Keratinocyte (primary cell): ENCODE measurements around the gene GOLPH3L. TPM values are rescaled to one million over a fixed set of nuclear protein-coding genes. Genes with fewer than 3 reads are reported as not detected.

Source experiments
- DNase-seq: peaks from one replicate; pipeline ENCODE4 v3.0.0-alpha.2; 2011; ENCODE audit warnings: low read depth, missing footprints, low spot score
- FAIRE-seq: peaks from 2 replicates; lab custom pipeline; 2011; peaks lifted over from hg19 to GRCh38; lab: Jason Lieb, UNC
- H2AFZ ChIP-seq: 2 replicates; pipeline ENCODE4 v1.6.0; 2012; ENCODE audit warnings: low read length, control low read depth, inconsistent platforms; ENCODE audit not compliant: control insufficient read depth
- H3K27ac ChIP-seq: 2 replicates; pipeline ENCODE4 v1.5.1; 2011; ENCODE audit warnings: low read length; ENCODE audit not compliant: control insufficient read depth, insufficient read depth
- H3K27me3 ChIP-seq: 3 replicates; pipeline ENCODE4 v1.6.0; 2011; ENCODE audit warnings: low read length; ENCODE audit not compliant: control insufficient read depth, insufficient read depth; ENCODE audit errors: extremely low read depth
- H3K36me3 ChIP-seq, 2 experiments: 2 replicates in 1 of 2; 3 replicates in 1 of 2; pipeline ENCODE4 v1.5.1; 2011; ENCODE audit warnings: low read length in 2 of 2, mild to moderate bottlenecking in 1 of 2; ENCODE audit not compliant: control insufficient read depth in 2 of 2, insufficient read depth in 2 of 2; ENCODE audit errors: extremely low read depth in 1 of 2
- H3K4me1 ChIP-seq: 3 replicates; pipeline ENCODE4 v1.5.1; 2011; ENCODE audit warnings: low read length; ENCODE audit not compliant: control insufficient read depth, insufficient read depth; ENCODE audit errors: extremely low read depth
- H3K4me2 ChIP-seq: 3 replicates; pipeline ENCODE4 v1.6.0; 2011; ENCODE audit warnings: low read depth, low read length; ENCODE audit not compliant: control insufficient read depth, insufficient read depth; ENCODE audit errors: extremely low read depth
- H3K4me3 ChIP-seq, 3 experiments: fragments of 200-600 bp in 1 of 3; sonication (generic) in 1 of 3; 2 replicates in 2 of 3; 3 replicates in 1 of 3; pipeline ENCODE4 v1.5.1; 2011 to 2016; ENCODE audit warnings: low read length in 3 of 3, mild to moderate bottlenecking in 3 of 3, control low read depth in 2 of 3, inconsistent platforms in 1 of 3, low read depth in 1 of 3, mixed read lengths in 1 of 3, mixed run types in 1 of 3, moderate library complexity in 1 of 3; ENCODE audit not compliant: control insufficient read depth in 2 of 3, insufficient read depth in 2 of 3; ENCODE audit errors: extremely low read depth in 1 of 3
- H3K79me2 ChIP-seq: 2 replicates; pipeline ENCODE4 v1.6.0; 2012; ENCODE audit warnings: low read length; ENCODE audit not compliant: control insufficient read depth, insufficient read depth
- H3K9ac ChIP-seq: 3 replicates; pipeline ENCODE4 v1.6.0; 2011; ENCODE audit warnings: low read length; ENCODE audit not compliant: control insufficient read depth, insufficient read depth; ENCODE audit errors: extremely low read depth
- H3K9me1 ChIP-seq: 3 replicates; pipeline ENCODE4 v1.6.0; 2011; ENCODE audit warnings: low read length; ENCODE audit not compliant: control insufficient read depth, insufficient read depth; ENCODE audit errors: extremely low read depth
- H3K9me3 ChIP-seq: 2 replicates; pipeline ENCODE4 v1.5.1; 2012; ENCODE audit warnings: low read depth, low read length; ENCODE audit not compliant: control insufficient read depth
- H4K20me1 ChIP-seq: 3 replicates; pipeline ENCODE4 v1.6.0; 2011; ENCODE audit warnings: low read length; ENCODE audit not compliant: control insufficient read depth, insufficient read depth; ENCODE audit errors: extremely low read depth
- CTCF ChIP-seq, 3 experiments: IDR thresholded peaks in 1 of 3; conservative IDR thresholded peaks in 1 of 3; optimal IDR thresholded peaks in 1 of 3; 2 replicates in 2 of 3; 3 replicates in 1 of 3; pipeline versions ENCODE3 to v1.5.1; 2011; ENCODE audit warnings: low read length in 3 of 3, mild to moderate bottlenecking in 3 of 3, moderate library complexity in 2 of 3, control low read depth in 1 of 3, inconsistent platforms in 1 of 3; ENCODE audit not compliant: insufficient read depth in 2 of 3; ENCODE audit errors: extremely low read depth in 1 of 3
- EZH2 ChIP-seq: IDR thresholded peaks from one replicate; pipeline ENCODE4 v1.6.1; 2012; ENCODE audit warnings: inconsistent platforms, mild to moderate bottlenecking, low read length, moderate library complexity
- dilution Hi-C: fragments of 300-500 bp; cut with MboI; formaldehyde crosslinking; loops from one replicate; pipeline ENCODE4 v1.7.0; 2020; ENCODE audit warnings: low sequenced_read_pairs; ENCODE audit not compliant: extremely low pct_ligation_motif_present
- polyA plus RNA-seq, 5 experiments: library from polyadenylated mRNA; depleted of rRNA in 3 of 5; stranded (reverse) in 3 of 5; stranded (forward) in 1 of 5; unstranded in 1 of 5; fragments of >200 nt; gene quantifications; 1 replicate in 1 of 5; 2 replicates in 3 of 5; 3 replicates in 1 of 5; pipeline versions ENCODE4 v1.2.1 to v1.2.3, GENCODE V29; 2011 to 2012; ENCODE audit warnings: missing spikeins in 2 of 5, low read depth in 1 of 5, low replicate concordance in 1 of 5

Gene GOLPH3L
- polyA plus RNA-seq, 1 donor (not counting 4 experiments of a cell fraction or from before 2014, with no cell fraction given): 22.2 TPM

DNA sequence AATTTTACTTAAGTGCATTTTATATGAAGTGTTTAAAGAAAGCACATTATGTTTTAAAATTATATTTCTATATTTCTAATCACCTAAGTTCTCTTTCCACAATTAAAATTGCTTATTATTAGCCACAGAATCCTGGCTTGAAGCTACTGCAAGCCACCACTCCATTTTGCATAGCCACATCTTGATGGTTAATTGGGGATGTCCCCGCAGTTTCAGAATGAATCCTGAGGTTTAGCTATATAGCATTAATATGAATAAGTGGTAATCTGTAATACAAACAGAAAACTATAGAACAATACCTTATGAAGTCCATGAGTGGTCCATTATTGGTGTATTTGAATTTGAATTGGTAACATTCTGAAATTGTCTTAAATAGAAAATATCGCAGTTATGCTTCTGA is 11.6 kb upstream of the GOLPH3L start:
- Histone ChIP-seq H3K9me3 (no peaks in the 10 kb centered on the region), H3K79me2 (no peaks in the 10 kb centered on the region), H3K4me2 (no peak overlapping the region), H3K36me3 (no peaks in the 10 kb centered on the region), H2AFZ (no peak overlapping the region), H3K4me1 (no peaks in the 10 kb centered on the region), H3K9me1 (no peaks in the 10 kb centered on the region), H3K27ac (no peak overlapping the region), H3K9ac (no peak overlapping the region), H3K4me3 (no peak overlapping the region), H4K20me1 (no peaks in the 10 kb centered on the region), H3K27me3 (no peaks in the 10 kb centered on the region)
- dilution Hi-C loops: no loop called here
- FAIRE-seq (no peak), DNase-seq (no peak)
- TF ChIP-seq EZH2 (no peak), CTCF (optimal IDR thresholded peaks at IDR 0.05 in 1 of 3, IDR thresholded peaks at IDR 0.05 in 1 of 3, conservative IDR thresholded peaks at IDR 0.05 in 1 of 3; ENCODE audit: extremely low read depth in 1 of 3, insufficient read depth in 2 of 3, low read length in 3 of 3) (no peak)

- Histone ChIP-seq H3K9ac (no peak overlapping the region), H3K36me3 (no peaks in the 10 kb centered on the region), H3K27me3 (no peaks in the 10 kb centered on the region), H3K9me1 (no peaks in the 10 kb centered on the region), H3K4me2 (no peak overlapping the region), H3K27ac (no peak overlapping the region), H3K9me3 (no peaks in the 10 kb centered on the region), H3K79me2 (no peaks in the 10 kb centered on the region), H3K4me3 (no peak overlapping the region), H4K20me1 (no peaks in the 10 kb centered on the region), H3K4me1 (no peaks in the 10 kb centered on the region), H2AFZ (no peak overlapping the region)
- TF ChIP-seq CTCF (optimal IDR thresholded peaks at IDR 0.05 in 1 of 3, IDR thresholded peaks at IDR 0.05 in 1 of 3, conservative IDR thresholded peaks at IDR 0.05 in 1 of 3; ENCODE audit: extremely low read depth in 1 of 3, insufficient read depth in 2 of 3, low read length in 3 of 3) (no peak), EZH2 (no peak)
- dilution Hi-C loops: no loop called here
- no peak for DNase-seq
- no peak for FAIRE-seq
Measured at GRCh38 chr1:150706091-150706490, 9.1 kb upstream of the GOLPH3L start.
